GM20000 (cell line): ENCODE results near the gene SPSB4.

Experiments
- DNase-seq: peaks from one replicate; pipeline ENCODE4 v3.0.0; 2012; ENCODE audit warnings: low spot score
- TF ChIP-seq, protein P1 (sequence below): IDR thresholded peaks from 2 replicates; pipeline ENCODE4 v1.5.1; 2012; ENCODE audit warnings: mild to moderate bottlenecking, control low read depth; ENCODE audit errors: extremely low read depth, missing control alignments

The SPSB4 gene

DNA sequence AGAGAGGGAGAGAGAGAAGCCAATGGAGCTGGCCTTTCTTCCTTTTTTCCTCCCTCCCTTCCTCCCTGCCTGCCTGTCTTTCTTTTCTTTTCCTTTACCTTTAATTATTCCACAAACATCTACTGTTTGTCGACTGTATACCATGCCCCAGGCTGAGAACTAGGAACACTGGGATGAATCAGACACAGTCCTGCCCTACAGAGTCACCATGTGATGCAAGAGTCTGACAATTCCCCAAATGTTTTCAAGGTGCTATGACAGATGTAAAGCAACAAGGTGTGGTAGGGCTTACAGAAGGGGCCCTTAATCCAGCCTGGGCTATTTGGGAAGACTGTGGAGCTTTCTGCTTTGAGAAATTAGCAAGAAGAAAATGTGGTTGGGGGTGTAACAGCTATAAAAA is 4.0 kb upstream of the SPSB4 start:
- TF ChIP-seq, protein P1, sequence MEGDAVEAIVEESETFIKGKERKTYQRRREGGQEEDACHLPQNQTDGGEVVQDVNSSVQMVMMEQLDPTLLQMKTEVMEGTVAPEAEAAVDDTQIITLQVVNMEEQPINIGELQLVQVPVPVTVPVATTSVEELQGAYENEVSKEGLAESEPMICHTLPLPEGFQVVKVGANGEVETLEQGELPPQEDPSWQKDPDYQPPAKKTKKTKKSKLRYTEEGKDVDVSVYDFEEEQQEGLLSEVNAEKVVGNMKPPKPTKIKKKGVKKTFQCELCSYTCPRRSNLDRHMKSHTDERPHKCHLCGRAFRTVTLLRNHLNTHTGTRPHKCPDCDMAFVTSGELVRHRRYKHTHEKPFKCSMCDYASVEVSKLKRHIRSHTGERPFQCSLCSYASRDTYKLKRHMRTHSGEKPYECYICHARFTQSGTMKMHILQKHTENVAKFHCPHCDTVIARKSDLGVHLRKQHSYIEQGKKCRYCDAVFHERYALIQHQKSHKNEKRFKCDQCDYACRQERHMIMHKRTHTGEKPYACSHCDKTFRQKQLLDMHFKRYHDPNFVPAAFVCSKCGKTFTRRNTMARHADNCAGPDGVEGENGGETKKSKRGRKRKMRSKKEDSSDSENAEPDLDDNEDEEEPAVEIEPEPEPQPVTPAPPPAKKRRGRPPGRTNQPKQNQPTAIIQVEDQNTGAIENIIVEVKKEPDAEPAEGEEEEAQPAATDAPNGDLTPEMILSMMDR, result no peak
- no peak for DNase-seq

DNA sequence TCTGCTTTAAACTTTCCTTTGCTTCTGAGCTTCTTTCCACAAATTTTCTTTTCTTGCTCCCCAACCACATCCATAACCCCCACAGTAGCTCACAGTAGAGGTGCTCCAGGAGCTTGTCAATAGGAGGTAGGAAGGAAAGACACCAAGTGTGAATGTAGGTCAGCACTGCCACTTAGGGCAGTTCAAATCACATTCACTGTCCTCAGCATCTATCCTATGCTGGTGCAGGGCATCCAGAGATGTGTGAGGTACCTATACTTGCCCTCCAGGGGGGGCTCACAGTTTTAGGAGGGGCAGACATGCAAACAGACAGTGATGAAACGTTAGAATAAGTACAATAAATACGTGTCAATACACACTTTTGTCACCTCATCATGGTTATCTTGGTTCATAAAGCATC is 1.5 kb upstream of the SPSB4 start:
- no peak for DNase-seq
- TF ChIP-seq, protein P1, result no peak

DNA sequence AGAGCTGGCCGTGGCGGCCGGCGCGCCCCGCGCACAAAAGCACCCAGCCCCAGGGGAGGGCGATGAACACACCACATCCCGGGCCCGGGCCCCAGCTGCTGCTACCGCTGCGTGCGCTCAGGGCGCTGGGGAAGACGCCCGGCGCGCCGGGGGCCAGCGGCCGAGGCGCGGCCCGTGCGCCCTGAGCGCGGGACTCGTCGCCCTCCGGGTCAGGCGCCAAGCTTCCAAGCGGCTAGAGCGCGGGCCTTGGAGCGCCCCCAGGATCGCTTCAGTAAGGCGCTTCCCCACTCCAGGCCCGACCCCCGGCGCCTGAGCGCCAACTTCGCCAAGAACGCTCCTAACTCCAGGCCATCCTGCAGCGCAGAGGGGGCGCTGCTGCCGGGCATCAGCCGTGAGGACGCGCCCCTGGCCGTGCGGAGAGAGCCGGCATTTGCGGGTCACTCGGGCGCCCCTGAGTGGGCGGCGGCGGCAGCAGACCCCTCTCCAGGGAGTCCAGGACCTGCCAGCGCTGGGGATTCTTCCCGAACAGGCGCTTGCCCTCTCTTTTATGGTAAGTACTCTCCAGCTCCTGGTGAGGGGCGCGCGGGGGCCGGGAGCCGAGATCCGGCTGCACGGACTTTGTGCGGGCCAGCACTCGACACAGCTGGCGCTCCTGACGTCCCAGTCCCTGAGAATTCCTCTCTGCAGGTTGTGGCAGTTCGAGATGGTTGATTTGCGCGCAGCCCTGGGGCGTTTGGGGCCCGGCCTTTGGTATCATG is 475 bp downstream of the SPSB4 start:
- TF ChIP-seq, protein P1, result no peak
- no peak for DNase-seq

DNA sequence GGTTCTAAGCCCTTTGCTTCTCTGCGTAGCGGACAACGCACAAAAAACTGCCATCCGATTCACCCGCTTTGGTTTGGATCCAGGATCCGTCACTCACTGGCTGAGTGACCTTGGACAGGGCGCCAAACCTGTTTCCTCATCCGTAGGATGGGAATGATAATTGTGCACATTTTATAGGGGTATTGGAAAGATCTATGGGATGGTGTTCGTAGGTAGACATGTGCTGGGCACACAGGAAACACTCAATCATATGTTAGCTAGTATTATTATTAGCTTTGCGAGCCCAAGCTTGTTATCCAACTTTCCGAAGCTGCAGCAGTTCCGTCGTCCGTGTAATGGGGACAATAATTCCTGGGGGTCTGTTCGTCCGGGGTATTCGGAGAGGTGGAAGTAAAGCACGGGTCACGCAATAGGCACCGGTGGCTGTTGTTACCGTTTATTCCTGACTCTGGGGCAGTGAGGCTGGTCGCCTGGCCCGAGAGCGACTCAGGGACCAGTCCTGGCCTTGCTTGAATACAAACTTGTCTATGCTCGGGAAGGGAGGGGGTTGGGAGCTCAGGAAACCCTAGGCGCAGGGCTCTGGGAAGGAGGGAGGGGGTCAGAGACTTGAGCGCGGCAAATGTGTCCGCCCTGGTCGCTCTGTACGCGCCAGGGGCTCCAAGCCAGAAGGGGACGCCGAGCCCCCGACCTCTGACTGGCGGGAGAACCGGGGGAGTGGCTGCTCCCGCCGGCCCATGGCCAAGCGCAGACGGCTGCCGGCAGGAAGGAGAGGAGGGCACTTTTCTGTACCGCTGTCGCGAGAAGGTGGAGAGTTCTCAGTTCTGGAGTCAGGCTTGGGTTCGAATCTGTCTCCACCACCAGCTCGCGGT is 1.3 kb downstream of the SPSB4 start:
- TF ChIP-seq, protein P1, result no peak
- DNase-seq, result no peak

DNA sequence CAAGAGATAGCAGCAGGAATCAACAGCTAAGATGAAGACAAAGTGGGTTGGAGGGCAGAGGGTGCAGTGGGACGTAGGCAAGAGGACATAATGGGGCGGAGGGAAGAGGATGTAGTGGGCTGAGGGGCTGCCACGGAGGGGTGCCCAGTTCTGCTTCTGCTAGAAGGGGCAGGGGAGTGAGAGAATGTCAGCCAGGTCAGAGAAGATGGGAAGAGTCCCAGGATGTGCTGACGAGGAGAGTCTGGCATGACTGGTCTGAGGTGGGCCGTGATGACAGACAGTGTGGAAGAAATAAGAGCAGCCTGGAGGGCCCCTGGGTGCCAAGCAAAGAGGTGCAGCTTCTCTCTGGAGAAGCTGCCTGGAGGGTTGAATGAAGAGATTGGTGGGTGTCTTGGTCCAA is 4.0 kb downstream of the SPSB4 start:
- DNase-seq, result no peak
- TF ChIP-seq, protein P1, result no peak

DNA sequence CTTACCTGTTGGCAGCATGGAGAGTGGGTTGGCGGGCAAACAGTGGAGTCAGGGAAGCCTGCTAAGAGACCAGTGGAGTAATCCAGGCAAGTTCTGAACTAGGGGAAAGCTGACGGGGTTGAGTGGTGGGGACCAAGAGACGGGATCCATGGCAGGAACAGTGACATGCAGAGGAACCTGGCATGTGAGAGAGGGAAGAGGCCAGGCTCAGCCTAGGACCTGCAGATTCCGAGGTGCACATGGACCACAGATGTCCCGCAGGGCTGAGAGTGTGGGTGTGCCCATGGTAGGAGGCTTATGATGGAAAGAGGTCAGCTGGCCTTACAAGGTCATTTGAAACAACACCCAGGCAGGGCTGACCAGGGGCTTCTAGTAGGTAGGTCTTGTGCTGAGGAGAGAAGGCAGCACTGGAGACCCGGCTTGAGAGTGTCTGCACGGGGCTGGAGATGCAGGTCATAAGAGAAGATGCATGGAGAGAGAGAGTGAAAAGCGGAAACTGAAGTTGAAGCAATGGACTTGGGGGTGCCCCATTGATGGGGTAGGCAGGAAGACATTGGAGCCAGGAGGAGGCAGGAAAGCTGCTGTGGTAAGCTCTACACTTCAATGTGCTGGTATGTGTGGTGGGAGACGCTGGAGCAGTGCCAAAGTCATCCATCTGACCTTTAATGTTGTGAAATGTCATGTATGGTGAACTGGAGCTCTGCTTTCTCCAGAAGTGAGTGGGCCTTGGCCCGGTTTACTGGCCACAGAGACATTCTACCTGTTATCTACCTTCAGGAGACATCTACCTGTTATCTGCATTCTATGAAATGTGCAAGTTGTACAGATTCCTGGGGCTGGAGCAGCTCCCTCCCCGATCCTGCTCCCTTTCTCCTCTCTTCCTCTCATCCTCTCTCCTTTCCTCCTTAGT is 4.6 kb downstream of the SPSB4 start:
- no peak for DNase-seq
- TF ChIP-seq, protein P1, result no peak
